C4-2B (cell line): ENCODE data around the gene KRT6B.
"Not testable (repeated sequence)": the region's sequence is repeated elsewhere in the genome, so short reads cannot be mapped to it uniquely, and the experiment has no call there.

Source experiments
- H3K27ac ChIP-seq: fragments of 450-650 bp; 2 replicates; pipeline ENCODE4 v1.5.1; 2017
- ZFX ChIP-seq: fragments of 450-650 bp; IDR thresholded peaks from 2 replicates; pipeline ENCODE4 v1.6.1; 2017
- TF ChIP-seq, protein P1 (sequence below): fragments of 450-650 bp; conservative IDR thresholded peaks from 2 replicates; pipeline ENCODE4 v1.5.1; 2017; ENCODE audit warnings: mild to moderate bottlenecking

Gene KRT6B

DNA sequence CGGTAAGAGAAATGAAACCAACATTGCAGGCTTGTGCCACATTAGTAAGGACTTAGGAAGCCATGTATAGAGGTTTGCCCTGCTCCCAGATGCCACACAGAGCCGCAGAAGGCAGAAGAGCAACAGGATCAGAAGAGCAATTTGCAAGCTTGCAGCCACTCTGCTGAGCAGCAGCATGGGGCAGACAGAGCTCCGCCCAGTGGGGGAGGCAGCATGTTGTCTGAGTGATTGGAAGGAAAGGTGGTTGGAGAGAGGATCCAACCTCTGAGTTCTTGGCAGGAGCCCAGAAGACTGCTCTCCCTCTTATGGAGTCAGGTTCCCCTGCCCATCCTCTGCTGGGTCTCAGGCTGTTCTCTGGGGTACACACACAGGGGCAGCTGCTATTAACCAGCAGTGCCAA is 43.4 kb upstream of the KRT6B start:
- H3K27ac ChIP-seq, result no peak overlapping the region
- TF ChIP-seq ZFX, result no peak
- TF ChIP-seq, protein P1, sequence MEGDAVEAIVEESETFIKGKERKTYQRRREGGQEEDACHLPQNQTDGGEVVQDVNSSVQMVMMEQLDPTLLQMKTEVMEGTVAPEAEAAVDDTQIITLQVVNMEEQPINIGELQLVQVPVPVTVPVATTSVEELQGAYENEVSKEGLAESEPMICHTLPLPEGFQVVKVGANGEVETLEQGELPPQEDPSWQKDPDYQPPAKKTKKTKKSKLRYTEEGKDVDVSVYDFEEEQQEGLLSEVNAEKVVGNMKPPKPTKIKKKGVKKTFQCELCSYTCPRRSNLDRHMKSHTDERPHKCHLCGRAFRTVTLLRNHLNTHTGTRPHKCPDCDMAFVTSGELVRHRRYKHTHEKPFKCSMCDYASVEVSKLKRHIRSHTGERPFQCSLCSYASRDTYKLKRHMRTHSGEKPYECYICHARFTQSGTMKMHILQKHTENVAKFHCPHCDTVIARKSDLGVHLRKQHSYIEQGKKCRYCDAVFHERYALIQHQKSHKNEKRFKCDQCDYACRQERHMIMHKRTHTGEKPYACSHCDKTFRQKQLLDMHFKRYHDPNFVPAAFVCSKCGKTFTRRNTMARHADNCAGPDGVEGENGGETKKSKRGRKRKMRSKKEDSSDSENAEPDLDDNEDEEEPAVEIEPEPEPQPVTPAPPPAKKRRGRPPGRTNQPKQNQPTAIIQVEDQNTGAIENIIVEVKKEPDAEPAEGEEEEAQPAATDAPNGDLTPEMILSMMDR, result no peak

DNA sequence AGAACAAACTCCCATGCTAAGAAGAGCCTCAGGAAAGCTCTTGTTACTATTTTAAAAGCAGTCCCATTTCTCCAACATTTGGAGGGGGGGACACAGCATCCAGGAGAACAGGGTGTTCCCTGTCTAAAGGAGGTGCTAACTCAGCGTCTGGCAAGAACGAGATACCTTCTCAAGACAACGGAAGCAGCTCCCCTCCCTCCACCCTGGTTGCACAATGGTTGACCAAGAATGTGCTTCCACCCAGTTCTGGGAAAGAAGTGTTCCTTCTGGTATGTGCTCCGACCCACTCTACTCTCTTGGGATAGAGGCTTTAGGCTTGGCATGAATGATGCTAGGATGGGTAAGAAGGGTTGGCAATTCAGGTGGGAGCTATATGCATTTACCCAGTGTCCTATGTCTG is 42.6 kb upstream of the KRT6B start:
- no peak overlapping the region for H3K27ac ChIP-seq
- TF ChIP-seq, protein P1, result no peak
- TF ChIP-seq ZFX, result no peak

DNA sequence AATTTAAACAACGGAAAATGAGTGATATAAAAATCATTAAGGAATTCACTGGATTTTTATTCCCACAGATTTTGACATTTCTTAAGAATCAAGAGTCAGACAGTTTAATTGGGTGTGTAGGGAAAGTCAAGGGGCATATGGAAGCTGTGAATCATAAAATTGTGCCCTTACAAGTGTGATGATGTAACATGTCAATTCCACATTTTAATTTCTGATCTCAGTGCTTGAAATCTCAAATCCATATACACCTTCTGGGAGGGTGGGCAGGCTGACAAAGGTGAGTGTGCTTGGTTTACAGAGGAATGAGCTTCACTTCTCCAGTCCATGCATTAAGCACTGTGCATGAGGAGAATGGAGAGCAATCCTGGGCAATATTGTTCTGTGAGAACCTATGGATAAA is 42.2 kb upstream of the KRT6B start:
- TF ChIP-seq, protein P1, result no peak
- no peak for TF ChIP-seq ZFX
- H3K27ac ChIP-seq, result no peak overlapping the region

DNA sequence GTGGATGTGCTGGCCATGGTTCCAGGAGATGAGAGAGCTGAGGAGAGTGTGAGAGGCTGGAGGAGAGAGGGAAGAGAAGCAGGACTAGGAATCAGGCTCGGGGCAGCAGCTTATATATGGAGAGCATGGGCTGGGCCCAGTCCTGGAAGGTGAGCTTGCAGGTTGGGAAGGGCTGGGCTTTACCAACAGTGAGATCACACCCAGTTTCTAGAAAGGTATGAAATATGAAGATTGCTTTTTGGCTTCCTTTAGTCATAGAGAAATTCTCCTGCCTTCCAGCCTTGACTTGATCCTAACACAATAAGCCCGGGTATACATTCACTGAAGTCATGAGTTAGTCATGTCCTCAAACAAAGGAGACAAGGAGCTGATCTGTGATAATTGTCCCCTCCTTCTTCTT is 41.2 kb upstream of the KRT6B start, which contains the start of gene KRT6A:
Gene KRT6A (minus strand): TSS at position 86 of the 400 bp plus-strand sequence. CDS start 69 bp downstream, at position 17.
- no peak within 1 kb of the TSS for H3K27ac ChIP-seq
- TF ChIP-seq ZFX, result no peak
- TF ChIP-seq, protein P1, result no peak

DNA sequence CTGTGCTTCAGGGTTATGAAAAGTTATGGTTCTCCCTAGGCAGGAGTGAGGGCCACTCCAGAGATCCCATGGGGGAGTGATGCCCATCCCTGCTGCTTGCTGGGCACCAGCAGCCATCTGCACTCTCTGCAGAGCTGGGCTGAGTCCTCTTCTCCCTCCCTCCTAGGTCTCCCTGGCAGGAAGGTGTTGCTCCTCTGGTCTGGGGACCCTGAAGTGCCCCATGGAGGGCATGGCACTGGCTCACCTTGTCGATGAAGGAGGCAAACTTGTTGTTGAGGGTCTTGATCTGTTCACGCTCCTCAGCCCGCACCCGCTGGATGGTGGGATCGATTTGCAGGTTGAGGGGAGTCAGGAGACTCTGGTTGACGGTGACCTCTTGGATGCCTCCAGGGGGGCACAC is 40.5 kb upstream of the KRT6B start:
- not testable (repeated sequence) for H3K27ac ChIP-seq

DNA sequence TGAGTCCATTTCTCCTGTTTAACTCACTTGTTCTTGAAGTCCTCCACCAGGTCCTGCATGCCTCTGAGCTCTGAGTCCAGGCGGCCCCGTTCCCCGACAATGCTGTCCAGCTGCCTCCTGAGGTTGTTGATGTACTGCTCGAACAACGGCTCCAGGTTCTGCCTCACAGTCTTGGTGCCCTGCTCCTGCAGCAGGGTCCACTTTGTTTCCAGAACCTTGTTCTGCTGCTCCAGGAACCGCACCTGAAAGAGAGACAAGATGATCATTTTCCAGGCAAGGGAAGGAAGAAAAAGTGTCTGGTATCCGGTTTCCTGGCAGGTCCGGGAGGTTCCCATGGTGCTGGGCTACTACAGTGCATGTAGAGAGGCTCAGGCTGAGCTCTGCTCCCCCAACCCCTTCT is 39.5 kb upstream of the KRT6B start:
- not testable (repeated sequence) for H3K27ac ChIP-seq

DNA sequence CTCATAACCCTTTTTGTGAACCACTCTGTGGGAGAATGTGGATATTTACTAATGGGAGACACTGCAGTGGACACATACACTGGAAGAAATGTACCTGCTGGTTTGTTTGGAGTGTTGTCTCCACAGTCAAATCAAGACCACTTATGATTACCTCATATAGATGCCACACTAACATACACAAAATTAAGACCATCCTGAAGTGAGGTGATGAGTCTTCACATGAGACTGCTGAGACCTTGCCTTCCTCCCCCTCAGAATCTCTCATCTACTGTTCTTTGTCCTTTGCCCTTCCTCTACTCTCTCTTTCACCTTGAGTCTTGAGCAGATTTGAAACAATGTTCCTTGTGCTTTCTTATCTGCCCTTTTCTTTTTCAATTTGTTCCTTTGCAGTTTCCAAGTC is 36.8 kb upstream of the KRT6B start:
- no peak overlapping the region for H3K27ac ChIP-seq
- TF ChIP-seq ZFX, result no peak
- TF ChIP-seq, protein P1, result no peak

DNA sequence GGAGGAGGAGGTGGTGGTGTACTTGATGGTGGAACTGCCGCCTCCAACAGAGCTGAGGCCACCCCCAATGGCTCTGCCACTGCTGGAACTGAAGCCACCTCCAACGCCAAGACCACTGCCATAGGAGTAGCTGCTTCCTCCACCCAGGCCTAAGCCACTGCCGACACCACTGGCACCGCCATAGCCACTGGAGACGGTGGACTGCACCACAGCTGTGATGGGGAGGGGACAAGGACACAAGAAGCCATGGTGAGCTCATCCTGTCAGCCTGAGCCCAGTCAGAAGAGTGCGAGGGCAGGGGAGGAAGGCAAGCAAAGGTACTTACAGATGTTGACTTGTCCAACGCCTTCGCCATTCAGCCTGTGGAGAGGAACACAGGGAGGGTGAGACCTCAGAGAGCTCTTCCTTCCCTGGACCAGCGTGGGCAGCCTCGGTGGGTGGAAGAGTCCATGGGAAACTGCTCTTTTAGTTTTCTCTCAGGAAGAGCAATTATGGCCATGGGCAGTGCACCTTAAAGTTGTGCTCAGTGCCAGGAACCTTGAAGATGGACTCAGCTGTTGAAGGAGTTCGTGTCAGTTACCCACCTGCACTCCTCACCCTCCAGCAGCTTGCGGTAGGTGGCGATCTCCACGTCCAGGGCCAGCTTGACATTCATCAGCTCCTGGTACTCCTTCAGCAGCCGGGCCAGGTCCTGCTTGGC is 35.9 kb upstream of the KRT6B start:
- not testable (repeated sequence) for H3K27ac ChIP-seq

DNA sequence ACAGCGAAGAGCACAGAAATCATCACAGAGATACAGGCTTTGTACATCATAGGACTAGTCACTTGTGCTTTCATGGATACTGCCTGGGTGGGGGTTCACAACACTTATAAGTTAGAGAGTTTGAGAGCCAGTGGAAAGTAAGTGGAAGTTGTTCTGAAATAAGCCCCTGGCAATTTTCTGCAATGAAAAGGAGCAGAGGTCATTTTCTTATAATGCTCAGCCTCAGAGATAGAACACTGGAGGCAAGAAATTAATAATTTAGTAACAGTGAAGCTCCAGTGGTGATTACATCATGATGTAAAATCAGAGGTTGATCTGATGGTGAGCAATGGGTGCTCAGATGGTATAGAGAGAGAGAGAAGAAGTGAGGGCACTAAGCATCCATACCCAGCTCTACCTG is 35.3 kb upstream of the KRT6B start:
- TF ChIP-seq, protein P1, result no peak
- H3K27ac ChIP-seq, result no peak overlapping the region
